Fibroblast of lung (primary cell): ENCODE data around the gene DCTPP1. TPM values are rescaled to one million over a fixed set of nuclear protein-coding genes. Genes with fewer than 3 reads are reported as not detected.

Source experiments
- DNase-seq, 2 donors: peaks; one replicate each; pipeline versions ENCODE4 v3.0.0 to v3.0.0-alpha.2; 2010; ENCODE audit warnings: low read depth in 2 of 2
- H2AFZ ChIP-seq: 2 replicates; pipeline ENCODE4 v1.5.1; 2012; ENCODE audit warnings: low read length, control low read depth, inconsistent platforms
- H3K27ac ChIP-seq: 2 replicates; pipeline ENCODE4 v1.5.1; 2011; ENCODE audit warnings: low read length, control low read depth; ENCODE audit not compliant: insufficient read depth
- H3K27me3 ChIP-seq: 2 replicates; pipeline ENCODE4 v1.5.1; 2011; ENCODE audit warnings: mild to moderate bottlenecking, low read length; ENCODE audit not compliant: control insufficient read depth, insufficient read depth
- H3K36me3 ChIP-seq: 2 replicates; pipeline ENCODE4 v1.5.1; 2011; ENCODE audit warnings: low read length; ENCODE audit not compliant: control insufficient read depth, insufficient read depth
- H3K4me1 ChIP-seq: 2 replicates; pipeline ENCODE4 v1.5.1; 2011; ENCODE audit warnings: low read length; ENCODE audit not compliant: control insufficient read depth, insufficient read depth; ENCODE audit errors: extremely low read depth
- H3K4me2 ChIP-seq: 2 replicates; pipeline ENCODE4 v1.5.1; 2011; ENCODE audit warnings: low read length, control low read depth; ENCODE audit not compliant: insufficient read depth; ENCODE audit errors: extremely low read depth
- H3K4me3 ChIP-seq, 4 experiments: fragments of 200-600 bp in 1 of 4; sonication (generic) in 1 of 4; replicated peaks in 1 of 4; 2 replicates each; pipeline ENCODE4 v1.5.1; 2011 to 2016; ENCODE audit warnings: low read length in 4 of 4, low read depth in 3 of 4, mild to moderate bottlenecking in 3 of 4, control low read depth in 2 of 4, inconsistent platforms in 1 of 4, mixed read lengths in 1 of 4; ENCODE audit not compliant: insufficient read depth in 1 of 4; ENCODE audit errors: control extremely low read depth in 1 of 4
- H3K79me2 ChIP-seq: 2 replicates; pipeline ENCODE4 v1.5.1; 2012; ENCODE audit warnings: mild to moderate bottlenecking, low read length, inconsistent platforms; ENCODE audit not compliant: control insufficient read depth, insufficient read depth
- H3K9ac ChIP-seq: 2 replicates; pipeline ENCODE4 v1.5.1; 2011; ENCODE audit warnings: mild to moderate bottlenecking, low read length, control low read depth; ENCODE audit not compliant: insufficient read depth
- H3K9me3 ChIP-seq: 2 replicates; pipeline ENCODE4 v1.5.1; 2012; ENCODE audit warnings: low read depth, low read length; ENCODE audit not compliant: control insufficient read depth, insufficient read depth
- H4K20me1 ChIP-seq: 2 replicates; pipeline ENCODE4 v1.5.1; 2011; ENCODE audit warnings: low read length; ENCODE audit not compliant: control insufficient read depth, insufficient read depth; ENCODE audit errors: extremely low read depth
- EZH2 ChIP-seq: IDR thresholded peaks from 2 replicates; pipeline ENCODE4 v1.5.1; 2012; ENCODE audit warnings: low read length, control low read depth, mild to moderate bottlenecking; ENCODE audit errors: missing control alignments
- polyA plus RNA-seq, 2 donors: library from polyadenylated mRNA; depleted of rRNA in 1 of 2; stranded (reverse) in 1 of 2; unstranded in 1 of 2; fragments of >200 nt; gene quantifications; 2 replicates each; pipeline ENCODE4 v1.2.1, GENCODE V29; 2011 to 2012; ENCODE audit warnings: missing spikeins in 1 of 2
- total RNA-seq: library from RNA; depleted of rRNA; stranded (reverse); fragments of >200 nt; gene quantifications from 2 replicates; pipeline ENCODE4 v1.2.1, GENCODE V29; 2014
- TF ChIP-seq, protein P1 (sequence below), 2 donors: IDR thresholded peaks in 1 of 2; conservative IDR thresholded peaks in 1 of 2; 1 replicate in 1 of 2; 2 replicates in 1 of 2; pipeline ENCODE4 v1.5.1; 2011 to 2012; ENCODE audit warnings: low read length in 2 of 2, control low read depth in 1 of 2, inconsistent platforms in 1 of 2, low read depth in 1 of 2, mild to moderate bottlenecking in 1 of 2

The DCTPP1 gene
- total and polyA plus RNA-seq, 2 donors (not counting 1 experiment from before 2014, with no cell fraction given) = 6.6 to 23.6 TPM

DNA sequence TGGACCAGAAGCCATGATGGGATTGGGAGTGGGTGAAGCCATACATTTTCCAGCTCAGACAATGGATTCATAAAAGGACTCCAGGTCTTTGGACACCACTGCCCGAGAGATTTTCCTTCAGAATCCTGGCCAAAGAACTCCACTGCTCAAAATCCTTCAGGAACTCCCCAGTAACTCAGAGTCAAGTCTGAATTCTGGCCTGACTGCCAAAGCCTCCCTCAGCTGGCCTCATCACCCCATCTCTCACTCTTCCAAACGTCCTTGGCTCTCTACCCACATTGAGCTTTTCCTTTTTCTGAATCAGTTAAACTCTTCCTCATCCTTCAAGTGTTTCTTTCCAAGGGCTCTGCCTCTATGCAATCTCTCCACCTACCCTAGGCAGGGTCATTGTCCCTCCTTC is 46.3 kb downstream of the DCTPP1 start:
- no peak overlapping the region for H3K4me3 ChIP-seq
- H3K27ac ChIP-seq = no peak overlapping the region
- H3K4me2 ChIP-seq = no peak overlapping the region
- no peaks in the 10 kb centered on the region for H3K9me3 ChIP-seq
- no peaks in the 10 kb centered on the region for H4K20me1 ChIP-seq
- H3K79me2 ChIP-seq = peaks cover 3% of the 10 kb centered on the region
- H3K4me1 ChIP-seq = peaks cover 4% of the 10 kb centered on the region
- H3K27me3 ChIP-seq = no peaks in the 10 kb centered on the region
- TF ChIP-seq EZH2 = no peak
- TF ChIP-seq, protein P1, sequence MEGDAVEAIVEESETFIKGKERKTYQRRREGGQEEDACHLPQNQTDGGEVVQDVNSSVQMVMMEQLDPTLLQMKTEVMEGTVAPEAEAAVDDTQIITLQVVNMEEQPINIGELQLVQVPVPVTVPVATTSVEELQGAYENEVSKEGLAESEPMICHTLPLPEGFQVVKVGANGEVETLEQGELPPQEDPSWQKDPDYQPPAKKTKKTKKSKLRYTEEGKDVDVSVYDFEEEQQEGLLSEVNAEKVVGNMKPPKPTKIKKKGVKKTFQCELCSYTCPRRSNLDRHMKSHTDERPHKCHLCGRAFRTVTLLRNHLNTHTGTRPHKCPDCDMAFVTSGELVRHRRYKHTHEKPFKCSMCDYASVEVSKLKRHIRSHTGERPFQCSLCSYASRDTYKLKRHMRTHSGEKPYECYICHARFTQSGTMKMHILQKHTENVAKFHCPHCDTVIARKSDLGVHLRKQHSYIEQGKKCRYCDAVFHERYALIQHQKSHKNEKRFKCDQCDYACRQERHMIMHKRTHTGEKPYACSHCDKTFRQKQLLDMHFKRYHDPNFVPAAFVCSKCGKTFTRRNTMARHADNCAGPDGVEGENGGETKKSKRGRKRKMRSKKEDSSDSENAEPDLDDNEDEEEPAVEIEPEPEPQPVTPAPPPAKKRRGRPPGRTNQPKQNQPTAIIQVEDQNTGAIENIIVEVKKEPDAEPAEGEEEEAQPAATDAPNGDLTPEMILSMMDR (conservative IDR thresholded peaks at IDR 0.05 in 1 of 2, IDR thresholded peaks at IDR 0.05 in 1 of 2; ENCODE audit: low read depth in 1 of 2, low read length in 2 of 2) = no peak
- H3K36me3 ChIP-seq = no peaks in the 10 kb centered on the region
- H2AFZ ChIP-seq = no peak overlapping the region
- no peak overlapping the region for H3K9ac ChIP-seq
- no peak for DNase-seq

- Histone ChIP-seq H3K9ac (no peak within 1 kb of the TSS), H3K36me3 (no peaks in the 10 kb centered on the region), H3K27ac (no peak within 1 kb of the TSS), H3K4me1 (peaks cover 6% of the 10 kb centered on the region), H3K4me3 (no peak within 1 kb of the TSS), H3K4me2 (no peak within 1 kb of the TSS), H2AFZ (no peak within 1 kb of the TSS), H4K20me1 (no peaks in the 10 kb centered on the region), H3K27me3 (no peaks in the 10 kb centered on the region), H3K79me2 (peaks cover 3% of the 10 kb centered on the region), H3K9me3 (no peaks in the 10 kb centered on the region)
- DNase-seq = no peak
- TF ChIP-seq EZH2 = no peak
- TF ChIP-seq, protein P1 (conservative IDR thresholded peaks at IDR 0.05 in 1 of 2, IDR thresholded peaks at IDR 0.05 in 1 of 2; ENCODE audit: low read depth in 1 of 2, low read length in 2 of 2) = no peak
Observed at GRCh38 chr16:30382111-30382881, 47.5 kb downstream of the DCTPP1 start, which contains the start of gene SEPTIN1. Gene SEPTIN1 (minus strand): TSS chr16:30382561. CDS start chr16:30382542, 19 bp downstream.

DNA sequence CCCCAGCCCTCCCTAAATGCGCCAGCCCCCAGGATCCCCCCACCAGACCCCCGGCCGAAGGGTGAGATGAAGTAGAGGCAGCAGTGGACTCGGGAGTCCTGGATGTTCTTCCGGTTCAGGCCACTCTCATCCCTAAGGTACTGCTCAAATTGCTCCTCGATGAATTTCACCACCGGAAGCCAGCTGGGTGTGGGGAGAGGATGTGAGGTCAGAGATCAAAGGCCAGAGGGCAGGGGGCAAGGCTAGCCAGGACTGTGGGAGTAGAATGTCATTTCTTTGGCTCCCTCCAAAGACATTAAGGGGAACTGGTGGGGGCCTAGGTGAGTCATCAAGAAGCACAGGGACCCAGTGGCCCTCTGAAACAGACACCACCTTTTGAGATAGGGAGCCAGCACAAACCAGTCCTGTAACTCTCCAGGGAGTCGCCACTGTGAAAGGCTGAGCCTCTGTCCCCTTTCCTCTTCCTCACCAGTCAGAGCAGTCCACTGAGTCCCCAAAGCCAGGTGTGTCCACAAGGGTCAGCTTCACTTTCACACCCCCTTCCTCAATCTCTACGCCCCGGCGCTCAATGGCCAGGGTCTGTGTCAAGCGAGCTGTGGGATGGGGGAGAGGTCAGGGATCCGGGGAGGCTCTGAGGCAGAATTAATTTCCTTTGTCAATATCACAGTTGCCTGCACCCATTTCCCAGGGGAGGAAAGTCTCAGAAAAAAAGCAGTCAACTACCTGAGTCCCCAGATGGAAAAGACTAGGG is 48.4 kb downstream of the DCTPP1 start:
- Histone ChIP-seq H3K79me2 (peaks cover 3% of the 10 kb centered on the region), H3K4me3 (no peak overlapping the region), H3K27ac (no peak overlapping the region), H3K4me1 (peaks cover 9% of the 10 kb centered on the region), H3K9ac (no peak overlapping the region), H3K4me2 (no peak overlapping the region), H3K27me3 (no peaks in the 10 kb centered on the region), H4K20me1 (no peaks in the 10 kb centered on the region), H2AFZ (no peak overlapping the region), H3K36me3 (no peaks in the 10 kb centered on the region), H3K9me3 (no peaks in the 10 kb centered on the region)
- no peak for TF ChIP-seq EZH2
- TF ChIP-seq, protein P1 (conservative IDR thresholded peaks at IDR 0.05 in 1 of 2, IDR thresholded peaks at IDR 0.05 in 1 of 2; ENCODE audit: low read depth in 1 of 2, low read length in 2 of 2) = no peak
- no peak for DNase-seq
